Endothelial cell of umbilical vein (primary cell): ENCODE measurements around the gene PKP4.

Experiments
- CTCF ChIP-seq, 2 donors: IDR thresholded peaks; 1 replicate in 1 of 2; 2 replicates in 1 of 2; pipeline ENCODE4 v1.5.1; 2011; ENCODE audit warnings: low read length in 2 of 2, mild to moderate bottlenecking in 2 of 2, moderate library complexity in 2 of 2, control low read depth in 1 of 2, inconsistent platforms in 1 of 2, low read depth in 1 of 2; ENCODE audit not compliant: insufficient read depth in 1 of 2; ENCODE audit errors: extremely low read depth in 1 of 2
- FOS ChIP-seq: IDR thresholded peaks from 2 replicates; pipeline ENCODE4 v1.6.1; 2011; ENCODE audit warnings: mild to moderate bottlenecking, low read length, moderate library complexity, borderline replicate concordance; ENCODE audit not compliant: insufficient read depth
- GATA2 ChIP-seq: IDR thresholded peaks from 2 replicates; pipeline ENCODE4 v1.7.0; 2011; ENCODE audit warnings: low read depth, mild to moderate bottlenecking, moderate library complexity, mixed read lengths, low read length; ENCODE audit not compliant: insufficient read length, insufficient read depth

GRCh38 chr2:158717366-158718195 lies 260.8 kb downstream of the PKP4 start:
- TF ChIP-seq CTCF (IDR thresholded peaks at IDR 0.05; ENCODE audit: extremely low read depth in 1 of 2, insufficient read depth in 1 of 2, low read depth in 1 of 2, low read length in 2 of 2) (no peak), FOS (no peak), GATA2 (peak; percentile 32)
